Stimulated activated naive CD8-positive, alpha-beta T cell treated with anti-CD3 and anti-CD28 coated beads, Interleukin-15, Interleukin-2, amounts not matched to agents 100 U/mL and 50 U/mL, for 24 hours (primary cell): Measurements from ENCODE around the gene CLCN7.

Experiments used
- ATAC-seq: fragments of 150-1000 bp; cut with Tn5 transposase; one replicate; pipeline ENCODE4 v1.10.0; 2021
- DNase-seq: peaks from one replicate; pipeline ENCODE4 v3.0.0; 2021

Gene CLCN7

DNA sequence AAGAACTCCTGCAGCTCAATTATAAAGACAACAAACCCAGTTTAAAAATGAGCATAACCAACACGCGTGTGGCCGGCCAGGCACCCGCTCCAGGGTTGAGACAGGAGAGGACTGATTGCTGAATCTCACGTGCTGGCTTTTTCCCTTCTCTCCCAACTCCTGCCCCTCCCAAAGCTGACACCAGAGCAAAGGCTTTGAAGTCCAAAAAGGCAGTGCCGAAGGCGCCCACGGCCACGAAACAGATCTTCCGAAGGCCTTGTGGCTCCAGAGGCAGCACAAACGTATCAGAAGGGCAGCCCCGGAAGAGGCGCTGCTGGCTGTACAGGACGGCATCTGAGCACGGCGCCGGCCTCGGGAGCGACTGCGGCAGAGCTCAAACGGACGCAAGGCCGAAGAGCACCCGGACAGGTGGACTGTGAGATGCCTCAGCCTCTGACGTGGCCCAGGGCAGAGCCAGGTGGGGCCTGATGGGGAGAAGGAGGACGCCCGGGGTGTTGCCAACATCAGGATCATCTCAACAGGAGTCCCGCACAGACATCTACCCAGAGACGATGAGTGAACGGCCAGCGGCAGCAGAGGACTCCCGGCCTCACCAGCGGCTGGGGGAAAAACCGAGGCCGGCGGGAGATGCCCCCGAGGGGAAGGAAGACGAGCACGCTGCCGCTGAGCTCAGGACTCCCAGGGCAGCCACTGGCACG lies 10.5 kb downstream of the CLCN7 start:
- DNase-seq (no peak), ATAC-seq (no peak)

DNA sequence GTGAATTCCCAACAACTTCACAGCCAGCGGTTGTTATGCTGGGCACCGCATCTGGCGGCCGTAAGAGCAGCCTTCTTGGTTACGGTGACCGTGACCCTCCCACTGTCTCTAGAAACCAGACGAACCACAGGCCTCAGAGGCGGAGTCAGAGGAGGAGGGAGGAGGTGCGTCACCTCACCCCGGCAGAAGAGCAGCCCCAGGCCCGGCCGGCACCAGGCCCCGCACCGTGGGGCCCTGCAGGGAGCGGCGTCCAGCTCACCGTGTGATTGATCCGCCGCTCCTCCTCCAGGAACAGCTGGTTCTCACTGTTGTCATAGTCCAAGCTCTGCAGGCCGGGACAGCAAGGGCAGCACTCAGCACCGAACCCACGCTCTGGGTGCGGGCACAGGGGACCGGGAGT lies 13.7 kb downstream of the CLCN7 start:
- ATAC-seq = no peak

DNA sequence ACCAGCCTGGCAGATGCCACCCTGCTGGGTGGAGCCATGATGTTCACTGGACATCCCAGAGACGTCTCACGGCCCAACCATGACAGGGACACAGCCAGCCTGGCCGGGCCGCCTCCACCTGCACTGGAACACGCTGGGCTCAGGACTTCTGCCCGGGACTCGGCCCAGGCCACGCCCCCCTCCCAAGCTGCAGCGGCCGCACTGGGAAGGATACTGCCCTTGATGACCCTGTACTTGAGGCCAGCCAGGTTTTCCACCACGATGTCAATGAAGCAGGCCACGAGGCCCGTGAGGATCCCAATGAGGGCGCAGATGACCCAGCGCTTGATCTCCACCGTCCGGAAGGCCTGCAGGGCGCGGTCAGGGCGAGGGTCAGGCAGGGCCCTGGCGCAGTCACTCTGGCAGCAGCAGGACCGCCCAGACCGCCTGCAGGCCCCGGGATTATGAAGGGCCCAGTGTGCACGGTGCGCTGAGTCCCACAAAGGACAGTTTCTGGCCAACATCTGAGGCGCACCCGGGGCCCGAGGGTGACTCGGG lies 14.2 kb downstream of the CLCN7 start:
- DNase-seq (no peak), ATAC-seq (no peak)

More for the DNA sequence above, 13.7 kb downstream of the CLCN7 start:
- no peak for DNase-seq

DNA sequence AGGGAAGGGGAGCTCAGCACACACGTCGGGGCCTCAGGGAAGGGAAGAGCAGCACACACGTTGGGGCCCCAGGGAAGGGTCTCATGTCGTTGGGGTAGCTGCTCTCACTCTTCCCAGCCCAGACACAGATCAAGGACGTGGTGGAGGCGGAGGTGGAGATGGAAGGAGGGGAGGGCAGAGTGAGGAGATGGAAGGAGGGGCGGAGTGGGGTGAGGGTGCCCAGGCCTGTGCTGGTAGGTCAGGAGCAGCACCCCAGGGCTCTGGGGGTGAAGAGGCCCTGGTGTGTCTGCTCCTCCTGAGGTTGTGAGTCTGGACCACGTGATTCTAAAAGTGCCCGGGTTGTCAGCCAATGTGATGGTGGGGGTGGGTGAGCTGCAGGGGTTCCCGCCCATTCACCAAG lies 14.9 kb downstream of the CLCN7 start:
- ATAC-seq = no peak
- no peak for DNase-seq

DNA sequence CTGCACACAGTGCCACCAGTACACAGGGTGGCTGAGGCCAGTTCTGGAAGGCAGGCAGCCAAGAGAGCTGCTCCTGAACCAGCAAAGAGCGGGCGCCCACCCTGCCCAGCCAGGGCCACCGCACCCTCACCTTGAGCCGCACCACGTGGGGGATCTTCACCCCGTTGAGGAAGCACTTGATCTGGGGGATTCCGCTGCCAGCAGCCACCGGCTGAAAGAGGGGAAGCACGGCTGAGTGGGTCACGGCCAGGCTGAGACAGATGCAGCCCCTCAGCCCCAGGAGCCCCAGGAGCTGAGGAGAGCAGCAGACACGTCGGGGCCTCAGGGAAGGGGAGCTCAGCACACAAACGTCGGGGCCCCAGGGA lies 15.9 kb downstream of the CLCN7 start:
- ATAC-seq = peak; percentile 42
- no peak for DNase-seq

DNA sequence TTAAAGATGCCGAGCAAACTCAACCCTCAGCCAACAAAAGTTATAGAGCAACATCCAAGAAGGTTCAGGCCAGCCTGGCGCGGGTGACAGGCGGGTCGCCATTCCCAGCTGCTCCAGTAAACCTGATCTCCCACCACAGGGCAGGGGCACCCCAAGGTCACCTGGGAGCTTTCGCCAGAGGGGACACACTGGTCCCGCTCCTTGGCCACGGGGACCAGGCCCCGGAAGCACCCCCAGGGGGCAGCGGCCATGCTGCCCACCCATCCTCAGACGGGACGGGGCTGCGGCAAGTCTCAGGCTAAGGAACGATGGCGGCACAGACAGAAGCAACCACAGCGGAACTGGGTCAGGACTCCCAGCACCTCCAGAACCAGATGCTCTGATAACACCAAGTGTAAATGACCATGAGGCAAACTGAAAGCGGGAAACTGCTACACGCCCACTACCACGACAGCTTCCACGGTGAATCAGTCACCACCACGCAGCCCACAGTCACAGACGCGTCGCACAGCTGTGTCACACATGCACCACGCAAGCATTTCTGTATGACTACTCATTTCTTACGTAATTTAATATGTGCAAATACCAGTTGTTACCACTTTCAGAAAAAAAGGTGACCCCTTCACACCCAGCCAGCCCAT lies 16.4 kb downstream of the CLCN7 start:
- DNase-seq (peak; percentile 33), ATAC-seq (peak; percentile 31)

DNA sequence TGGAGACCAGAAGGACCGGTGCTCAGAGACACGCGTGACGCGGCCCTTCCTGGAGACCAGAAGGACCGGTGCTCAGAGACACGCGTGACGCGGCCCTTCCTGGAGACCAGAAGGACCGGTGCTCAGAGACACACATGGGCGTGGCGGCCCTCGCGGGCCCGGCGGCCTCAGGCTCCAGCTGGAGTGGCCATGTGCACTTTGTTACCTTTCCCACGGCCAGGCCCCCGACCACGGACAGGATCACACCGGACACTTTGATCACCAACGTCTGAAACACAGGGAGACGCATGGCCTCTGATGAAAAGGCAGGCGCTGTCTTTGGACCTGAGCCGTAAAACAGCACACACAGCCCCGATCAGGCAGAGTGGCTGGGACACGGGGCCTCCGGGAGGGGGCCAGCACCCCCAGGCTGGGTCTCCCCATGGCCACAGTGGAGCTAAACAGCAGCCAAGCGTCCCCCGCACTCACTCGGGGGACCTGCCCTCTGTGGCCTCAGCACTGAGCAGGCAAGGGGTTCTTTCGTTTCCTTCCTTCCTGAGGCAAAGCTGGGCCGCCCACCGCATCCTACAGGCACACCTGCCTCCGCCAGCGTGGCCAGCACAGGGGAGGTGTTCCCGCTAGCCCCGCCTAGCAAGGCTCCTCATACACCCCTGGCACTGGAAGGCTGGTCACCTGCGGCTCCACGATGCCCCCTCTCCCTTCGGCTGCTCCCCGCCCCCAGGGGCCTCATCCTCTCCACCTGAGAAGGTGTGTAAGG lies 17.2 kb downstream of the CLCN7 start:
- DNase-seq (no peak), ATAC-seq (no peak)

DNA sequence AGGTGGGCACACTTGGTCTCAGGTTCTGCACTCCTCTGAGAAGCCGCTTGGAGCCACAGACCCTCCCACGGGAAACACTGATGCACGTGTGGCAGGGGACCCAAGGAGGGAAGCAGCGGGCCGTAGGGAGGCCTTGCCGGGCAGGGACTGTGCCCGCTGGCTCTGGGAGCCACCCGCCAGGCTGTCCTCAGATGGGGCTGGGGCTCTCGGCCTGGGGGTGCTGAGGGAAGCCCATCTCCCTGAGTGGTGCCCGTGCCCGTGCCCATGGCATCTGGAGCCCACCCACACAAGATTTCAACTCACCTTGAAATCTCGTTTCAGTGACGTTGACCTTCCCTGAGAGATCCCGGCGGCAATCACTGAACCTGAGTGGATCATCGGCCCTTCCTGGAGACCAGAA lies 17.9 kb downstream of the CLCN7 start:
- DNase-seq (no peak), ATAC-seq (no peak)

DNA sequence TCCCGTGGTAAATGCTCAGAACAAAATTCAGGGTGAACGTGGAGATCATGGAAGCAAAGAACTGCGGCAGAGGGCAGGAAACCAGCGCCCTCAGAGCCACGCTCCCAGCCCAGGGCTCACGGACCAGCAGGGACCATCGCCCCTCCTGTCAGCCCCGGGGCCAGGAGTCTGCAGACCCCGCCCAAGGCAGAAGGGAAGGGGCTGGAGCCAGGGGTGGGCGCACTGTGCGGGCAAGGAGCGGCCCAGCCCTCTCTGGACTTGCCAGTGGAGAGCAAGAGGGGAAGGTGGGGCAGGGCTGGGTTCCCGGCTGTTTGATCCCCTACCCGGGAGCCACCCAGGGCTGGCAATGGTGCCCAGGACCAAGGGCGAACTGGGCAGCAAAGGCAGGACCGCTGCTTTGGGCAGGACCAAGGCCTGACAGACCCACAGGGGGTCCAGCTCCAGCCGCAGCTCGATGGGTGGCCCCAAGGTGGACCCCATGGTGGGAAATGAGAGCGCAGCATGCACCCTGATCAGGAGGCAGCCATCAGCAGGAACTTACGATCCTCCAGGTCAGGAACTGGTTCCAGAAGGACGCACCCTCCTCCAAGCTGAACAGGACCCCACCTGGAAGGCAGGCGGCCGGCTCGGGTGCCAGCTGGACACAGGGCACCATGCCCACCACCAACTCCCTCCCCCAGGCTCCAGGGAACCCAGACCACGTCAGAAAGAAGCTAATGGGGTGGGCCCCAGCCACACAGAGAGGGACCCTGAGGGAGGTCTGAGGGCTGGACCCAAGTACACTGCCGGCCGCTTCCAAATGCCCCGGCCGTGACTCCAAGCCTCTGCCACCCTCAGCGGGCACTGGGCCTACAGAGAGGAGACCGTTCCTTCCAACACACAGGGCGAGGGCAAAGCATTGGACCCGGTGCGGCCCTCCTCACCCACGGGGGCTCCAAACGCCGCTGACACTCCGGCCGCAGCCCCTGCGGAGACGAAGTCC lies 19.3 kb downstream of the CLCN7 start:
- no peak for ATAC-seq
- no peak for DNase-seq

DNA sequence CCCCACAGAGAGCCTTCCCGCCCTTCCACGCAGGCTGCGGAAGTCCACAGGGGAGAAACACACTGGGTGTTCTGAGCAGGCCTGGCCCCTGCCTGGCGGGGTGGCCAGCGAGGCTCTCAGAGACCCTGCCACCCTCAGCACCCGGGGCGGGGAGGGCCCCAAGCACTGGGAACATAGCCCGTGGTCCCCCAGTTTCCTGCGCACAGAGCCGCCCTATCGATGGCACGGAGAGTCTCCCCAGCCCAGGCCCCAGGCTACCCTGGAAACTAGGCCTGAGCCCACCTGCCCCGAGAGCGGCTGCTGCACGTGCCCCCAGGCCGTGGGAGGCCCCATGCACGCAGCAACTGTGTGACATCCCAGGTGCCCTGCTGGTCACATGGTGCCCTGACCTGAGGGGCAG lies 20.3 kb downstream of the CLCN7 start:
- ATAC-seq (no peak), DNase-seq (no peak)

DNA sequence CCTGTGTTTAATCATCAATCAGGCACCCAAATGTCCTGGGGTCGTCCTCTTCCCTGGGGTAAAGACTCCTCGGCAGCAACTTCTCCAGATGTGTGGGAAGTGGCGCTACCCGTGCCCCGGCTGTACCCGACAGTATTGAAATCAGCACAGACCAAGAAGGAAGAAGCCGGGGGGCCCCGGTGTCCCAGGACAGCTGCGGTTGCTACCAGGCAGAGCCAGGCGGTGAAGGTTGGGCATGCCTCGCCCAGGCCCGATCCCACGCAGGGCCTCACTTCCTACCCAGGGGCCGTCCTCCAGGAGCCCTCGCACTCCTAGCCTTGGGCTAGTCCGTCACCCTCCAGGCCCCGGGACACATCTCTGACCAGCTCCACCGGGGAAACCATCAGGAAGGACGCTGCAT lies 21.5 kb downstream of the CLCN7 start:
- DNase-seq (no peak), ATAC-seq (no peak)

DNA sequence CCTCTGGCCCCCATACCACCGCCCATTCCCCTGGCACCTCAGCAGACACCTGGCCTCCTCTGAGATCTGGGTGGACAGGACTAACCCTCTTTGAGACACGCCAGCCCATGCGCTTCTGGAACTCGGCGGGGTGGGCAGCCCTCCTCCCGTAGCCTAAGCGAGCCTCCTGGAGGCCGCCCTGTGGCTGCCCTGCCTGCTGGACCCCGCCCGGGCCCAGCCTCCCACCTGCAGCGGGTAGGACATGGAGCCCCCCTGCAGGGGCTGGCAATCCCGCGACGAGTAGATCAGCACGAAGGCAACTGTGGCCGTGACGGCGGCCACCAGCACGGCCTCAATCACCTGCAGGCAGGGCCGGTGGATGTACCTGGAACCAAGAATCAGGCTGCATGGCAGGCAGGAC lies 22.3 kb downstream of the CLCN7 start:
- ATAC-seq (no peak), DNase-seq (no peak)

DNA sequence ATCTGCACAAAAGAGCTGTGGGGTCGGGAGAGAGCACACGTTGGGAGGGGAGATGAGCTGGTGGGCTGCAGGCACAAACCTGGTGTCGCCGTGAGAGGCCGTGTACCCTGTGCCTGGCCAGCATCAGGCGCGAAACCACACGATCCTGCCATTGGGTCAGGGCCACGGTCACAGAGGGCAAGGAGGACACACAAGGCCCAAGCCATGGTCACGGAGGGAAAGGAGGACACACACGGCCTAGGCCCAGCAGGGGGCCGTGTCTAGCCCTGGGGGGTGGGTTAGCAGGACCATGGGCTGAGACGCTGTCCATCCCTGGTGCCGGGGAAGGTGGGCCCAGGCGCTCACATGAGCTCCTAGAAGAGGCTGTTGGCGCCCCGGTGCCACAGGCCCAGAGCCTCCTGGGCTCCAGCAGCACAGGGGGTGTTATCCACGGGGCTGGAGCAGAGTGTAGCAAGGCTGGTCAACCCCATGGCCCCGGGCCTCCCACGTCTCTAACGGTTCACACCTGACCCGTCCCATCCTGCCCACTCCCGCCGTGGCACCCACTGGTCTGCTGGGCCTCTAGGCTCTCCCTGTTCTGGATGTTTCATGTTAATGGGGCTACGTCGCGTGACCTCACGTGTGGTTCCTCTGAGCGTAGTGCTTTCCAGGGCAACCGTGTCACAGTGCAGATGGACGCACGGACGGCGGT lies 23.0 kb downstream of the CLCN7 start:
- DNase-seq (no peak), ATAC-seq (no peak)

DNA sequence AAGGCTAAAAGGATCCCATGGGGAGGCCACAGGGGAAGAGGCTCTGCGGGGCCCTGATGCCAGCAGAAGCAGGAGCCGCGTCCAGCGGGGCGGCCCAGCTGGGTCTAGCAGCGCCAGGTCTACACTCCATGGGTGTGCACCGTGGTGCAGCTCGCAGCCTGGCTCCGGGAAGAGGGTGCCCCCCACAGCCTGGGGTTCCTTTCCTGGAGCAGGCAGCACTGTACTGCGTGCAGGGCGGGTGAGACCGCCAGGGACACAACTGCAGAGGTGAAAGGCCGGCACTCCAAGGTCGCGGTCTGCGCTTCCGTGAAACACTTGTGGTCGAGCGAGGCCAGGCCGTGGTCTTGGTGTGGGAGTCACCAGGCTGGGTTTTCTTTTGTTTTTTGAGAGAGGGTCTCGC lies 24.0 kb downstream of the CLCN7 start:
- ATAC-seq = no peak
- DNase-seq = no peak

DNA sequence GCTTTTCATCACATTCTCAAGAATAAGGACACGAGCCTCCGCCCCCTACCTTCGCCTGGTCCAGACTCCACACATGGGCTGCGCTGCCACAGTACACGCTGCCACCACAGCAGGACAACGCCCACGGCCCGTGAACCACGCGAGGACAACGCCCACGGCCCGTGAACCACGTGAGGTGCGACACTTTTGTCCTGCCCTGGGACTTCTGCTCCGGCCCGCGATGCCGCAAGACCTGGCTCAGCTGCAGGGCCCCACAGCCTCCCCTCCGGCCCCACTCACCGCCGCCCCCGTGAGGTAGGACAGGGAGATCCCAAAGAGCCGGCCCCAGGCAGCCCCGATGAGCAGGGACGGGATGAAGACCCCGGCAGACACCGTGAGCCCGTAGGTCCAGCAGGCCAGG lies 24.6 kb downstream of the CLCN7 start:
- no peak for DNase-seq
- ATAC-seq = no peak

DNA sequence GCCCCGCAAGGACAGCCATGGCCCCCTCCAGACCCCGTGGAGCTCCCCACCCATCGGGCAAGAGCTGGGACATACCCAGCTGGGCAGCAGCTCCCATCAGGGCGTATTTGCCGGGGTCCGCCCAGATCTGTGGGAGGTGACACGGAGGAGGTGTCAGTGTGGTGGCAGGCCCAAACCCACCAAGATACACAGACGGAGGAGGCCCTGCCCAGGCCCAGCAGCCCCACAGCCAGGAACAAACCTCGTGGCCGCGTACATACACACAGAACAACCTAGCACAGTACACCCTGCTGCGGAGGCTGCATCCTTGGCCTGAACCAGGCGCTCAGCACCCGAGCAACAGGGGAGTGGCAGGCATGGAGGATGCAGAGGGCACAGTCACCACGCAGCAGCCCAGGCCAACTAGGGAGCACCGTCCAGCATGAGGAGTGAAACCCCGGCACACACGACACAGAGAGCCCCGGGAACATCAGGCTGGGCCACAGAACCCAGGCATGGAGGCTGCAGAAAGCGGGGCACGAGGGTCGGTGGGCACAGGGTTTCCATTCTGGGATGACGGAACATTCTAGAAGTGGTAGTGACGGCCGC lies 25.5 kb downstream of the CLCN7 start:
- no peak for ATAC-seq

DNA sequence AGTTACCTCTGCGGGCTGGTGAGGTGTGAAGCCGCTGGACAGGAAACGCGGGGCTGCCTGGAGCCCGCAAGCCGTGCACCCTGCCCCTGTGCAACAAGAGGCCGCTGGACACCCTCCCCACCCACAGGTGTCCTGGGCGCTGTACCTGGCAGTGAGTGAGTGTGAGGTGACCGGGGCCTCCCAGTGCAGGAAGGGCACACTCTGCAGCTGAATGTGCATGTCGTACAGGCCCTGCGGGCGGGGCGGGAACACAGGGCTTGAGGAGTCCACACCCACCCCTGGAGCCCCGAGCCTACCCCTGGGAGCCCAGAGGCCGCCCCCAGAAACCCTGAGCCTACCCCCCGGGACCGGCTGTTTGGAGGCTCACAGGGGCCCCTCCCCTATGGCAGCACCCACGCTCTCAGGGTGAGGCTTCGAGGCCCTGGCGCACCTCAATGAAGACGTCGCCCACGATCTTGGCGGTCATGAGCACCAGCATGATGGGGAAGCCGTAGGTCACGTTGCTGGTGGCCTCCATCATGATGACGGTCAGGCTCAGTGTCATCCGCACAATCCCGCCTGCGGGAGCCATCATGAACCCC lies 26.2 kb downstream of the CLCN7 start:
- DNase-seq (no peak), ATAC-seq (no peak)

More for the DNA sequence above, 25.5 kb downstream of the CLCN7 start:
- DNase-seq = no peak

DNA sequence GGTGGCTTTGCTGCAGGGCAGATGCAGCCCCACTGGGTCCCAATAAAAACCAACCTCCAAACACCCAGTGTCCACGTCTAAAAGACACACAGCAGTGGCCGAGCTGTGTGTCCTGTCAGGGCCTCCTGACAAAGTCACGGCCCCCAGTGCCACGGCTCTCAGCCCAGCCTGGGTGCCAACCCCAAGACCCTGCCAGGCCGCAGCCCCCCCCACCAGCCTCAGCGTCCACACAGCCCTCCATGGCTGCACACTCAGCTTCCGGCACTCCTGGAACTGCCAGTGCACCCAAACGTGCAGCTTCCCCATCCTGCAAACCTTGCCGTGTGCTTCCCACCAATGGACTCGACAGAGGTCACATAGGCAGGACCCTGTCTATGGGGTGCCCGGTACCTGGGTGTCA lies 26.9 kb downstream of the CLCN7 start:
- DNase-seq = no peak
- no peak for ATAC-seq

DNA sequence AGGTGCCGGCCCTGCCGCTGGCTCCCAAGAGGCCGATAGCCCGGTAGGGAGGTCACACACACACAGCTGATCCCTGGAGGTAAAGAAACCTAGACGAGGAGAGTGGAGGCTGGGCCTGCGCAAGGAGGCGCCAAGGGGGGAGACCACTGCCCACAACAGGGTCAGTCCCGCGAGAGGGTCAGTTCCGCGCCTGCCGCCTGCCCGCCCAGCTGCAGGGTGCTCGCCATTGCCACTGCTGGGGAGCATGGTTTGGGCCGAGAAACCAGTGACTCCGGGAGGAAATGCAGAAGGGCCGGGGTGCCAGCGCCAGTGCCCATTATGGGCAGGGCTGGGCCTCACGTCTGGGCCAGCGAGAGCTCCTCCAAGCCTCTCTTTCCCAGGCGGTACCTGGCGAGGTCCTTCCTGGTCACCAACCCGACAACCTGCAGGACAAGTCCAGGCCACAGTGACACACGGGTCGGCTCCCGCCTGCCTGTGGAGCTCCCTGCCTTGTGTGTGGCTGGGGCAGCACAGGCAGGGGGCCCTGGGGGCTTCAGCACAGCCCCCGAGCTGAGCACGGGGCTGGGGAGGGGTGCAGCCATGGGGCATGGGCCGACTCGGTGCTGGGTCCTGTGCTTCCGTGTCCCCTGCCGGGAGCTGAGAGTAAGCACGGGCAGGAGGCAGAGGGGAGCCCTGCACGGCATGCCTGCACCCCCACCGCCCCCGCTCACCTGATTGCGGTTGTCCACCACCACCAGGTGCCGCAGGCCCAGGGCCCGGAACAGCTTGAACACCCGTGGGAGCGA lies 28.3 kb downstream of the CLCN7 start:
- no peak for ATAC-seq
- DNase-seq = no peak
